SK-N-MC (cell line): ENCODE results near the gene NANOS2.
"Not testable (repeated sequence)": the region's sequence is repeated elsewhere in the genome, so short reads cannot be mapped to it uniquely, and the experiment has no call there.

ENCODE experiments used
- DNase-seq: peaks from one replicate; pipeline ENCODE4 v3.0.0-alpha.2; 2011; ENCODE audit warnings: low read depth, low spot score
- H3K27ac ChIP-seq: fragments of 200-600 bp; sonication (generic); 2 replicates; pipeline ENCODE4 v1.5.1; 2016; ENCODE audit warnings: mixed run types
- H3K36me3 ChIP-seq: fragments of 200-600 bp; sonication (generic); 2 replicates; pipeline ENCODE4 v1.6.1; 2017; ENCODE audit warnings: antibody characterized with exemption, low read length, mixed read lengths; ENCODE audit not compliant: insufficient read depth
- H3K4me3 ChIP-seq: fragments of 200-600 bp; sonication (generic); 2 replicates; pipeline ENCODE4 v1.5.1; 2016
- H3K9ac ChIP-seq: fragments of 200-600 bp; sonication (generic); 2 replicates; pipeline ENCODE4 v1.8.0; 2017; ENCODE audit warnings: mixed run types, mixed read lengths; ENCODE audit not compliant: insufficient read length
- H3K9me3 ChIP-seq: fragments of 200-600 bp; sonication (generic); 2 replicates; pipeline ENCODE4 v1.6.1; 2017; ENCODE audit warnings: low read depth, mild to moderate bottlenecking, antibody characterized with exemption, low read length, moderate library complexity, mixed read lengths
- EZH2 ChIP-seq: fragments of 200-600 bp; sonication (generic); IDR thresholded peaks from one replicate; pipeline ENCODE4 v1.6.1; 2017; ENCODE audit warnings: antibody characterized with exemption
- FOXP2 ChIP-seq: optimal IDR thresholded peaks from 2 replicates; pipeline ENCODE3; 2011; ENCODE audit warnings: mild to moderate bottlenecking, moderate library complexity; ENCODE audit not compliant: insufficient read depth; ENCODE audit errors: extremely low read length, control extremely low read depth
- POLR2AphosphoS5 ChIP-seq: IDR thresholded peaks from 2 replicates; pipeline ENCODE4 v1.6.1; 2012; ENCODE audit warnings: mild to moderate bottlenecking, low read depth, low read length, borderline replicate concordance

NANOS2 gene

GRCh38 chr19:45876411-45877197, 38.0 kb downstream of the NANOS2 start:
- Histone ChIP-seq H3K9me3 (no peaks in the 10 kb centered on the region), H3K36me3 (no peaks in the 10 kb centered on the region), H3K27ac (no peak overlapping the region), H3K9ac (no peak overlapping the region), H3K4me3 (no peak overlapping the region)
- DNase-seq: no peak
- TF ChIP-seq POLR2AphosphoS5 (no peak), EZH2 (no peak), FOXP2 (no peak)

GRCh38 chr19:45876161-45876410, 38.5 kb downstream of the NANOS2 start:
- no peaks in the 10 kb centered on the region for H3K36me3 ChIP-seq
- H3K4me3 ChIP-seq: no peak overlapping the region
- DNase-seq: no peak
- H3K27ac ChIP-seq: no peak overlapping the region
- H3K9me3 ChIP-seq: no peaks in the 10 kb centered on the region
- TF ChIP-seq FOXP2 (no peak), POLR2AphosphoS5 (no peak), EZH2 (no peak)
- H3K9ac ChIP-seq: no peak overlapping the region

- no peaks in the 10 kb centered on the region for H3K9me3 ChIP-seq
- no peak for DNase-seq
- H3K27ac ChIP-seq: no peak overlapping the region
- H3K4me3 ChIP-seq: no peak overlapping the region
- H3K9ac ChIP-seq: no peak overlapping the region
- TF ChIP-seq EZH2 (no peak), FOXP2 (no peak), POLR2AphosphoS5 (no peak)
- H3K36me3 ChIP-seq: no peaks in the 10 kb centered on the region
These were observed 40.0 kb downstream of the NANOS2 start for GRCh38 chr19:45874620-45874966.

- no peaks in the 10 kb centered on the region for H3K9me3 ChIP-seq
- H3K9ac ChIP-seq: no peak overlapping the region
- TF ChIP-seq EZH2 (no peak), POLR2AphosphoS5 (no peak), FOXP2 (no peak)
- DNase-seq: no peak
- H3K4me3 ChIP-seq: no peak overlapping the region
- H3K27ac ChIP-seq: no peak overlapping the region
- no peaks in the 10 kb centered on the region for H3K36me3 ChIP-seq
These were observed 41.3 kb downstream of the NANOS2 start for GRCh38 chr19:45873219-45873772.

GRCh38 chr19:45872095-45872919, 42.3 kb downstream of the NANOS2 start:
- no peak overlapping the region for H3K9ac ChIP-seq
- H3K4me3 ChIP-seq: no peak overlapping the region
- TF ChIP-seq EZH2 (no peak), FOXP2 (no peak), POLR2AphosphoS5 (no peak)
- H3K36me3 ChIP-seq: no peaks in the 10 kb centered on the region
- DNase-seq: no peak
- no peak overlapping the region for H3K27ac ChIP-seq
- no peaks in the 10 kb centered on the region for H3K9me3 ChIP-seq

- Histone ChIP-seq H3K9ac (no peak overlapping the region), H3K4me3 (no peak overlapping the region), H3K9me3 (no peaks in the 10 kb centered on the region), H3K27ac (no peak overlapping the region), H3K36me3 (no peaks in the 10 kb centered on the region)
- no peak for DNase-seq
- TF ChIP-seq FOXP2: no peak
- TF ChIP-seq EZH2: no peak
- TF ChIP-seq POLR2AphosphoS5: no peak
These were observed 43.8 kb downstream of the NANOS2 start for GRCh38 chr19:45870798-45871197.

- not testable (repeated sequence) for DNase-seq
These were observed 47.3 kb downstream of the NANOS2 start for GRCh38 chr19:45867241-45867640.

GRCh38 chr19:45866400-45867176, 48.0 kb downstream of the NANOS2 start:
- no peaks in the 10 kb centered on the region for H3K36me3 ChIP-seq
- DNase-seq: no peak
- no peak overlapping the region for H3K9ac ChIP-seq
- H3K27ac ChIP-seq: no peak overlapping the region
- no peaks in the 10 kb centered on the region for H3K9me3 ChIP-seq
- TF ChIP-seq EZH2: no peak
- TF ChIP-seq FOXP2: no peak
- TF ChIP-seq POLR2AphosphoS5: no peak
- no peak overlapping the region for H3K4me3 ChIP-seq

More at GRCh38 chr19:45867241-45867640, 47.3 kb downstream of the NANOS2 start:
- not testable (repeated sequence) for H3K9me3 ChIP-seq, H3K4me3 ChIP-seq, H3K9ac ChIP-seq, H3K27ac ChIP-seq, H3K36me3 ChIP-seq
